OCI-LY1 (cell line): ENCODE measurements around the gene PTCHD1.

ENCODE experiments used
- H2AFZ ChIP-seq: fragments of 200-600 bp; sonication (generic), shearing (Covaris generic); 2 replicates; pipeline ENCODE4 v1.6.0; 2014; ENCODE audit warnings: antibody characterized with exemption, mild to moderate bottlenecking, low read length
- H3F3A ChIP-seq: fragments of 200-600 bp; sonication (generic), shearing (Covaris generic); 2 replicates; pipeline ENCODE4 v1.6.0; 2014; ENCODE audit warnings: mild to moderate bottlenecking, antibody characterized with exemption, low read length, moderate library complexity; ENCODE audit not compliant: insufficient read depth
- H3K27ac ChIP-seq: fragments of 200-600 bp; sonication (generic); 2 replicates; pipeline ENCODE4 v1.5.1; 2014; ENCODE audit warnings: low read length, mixed run types, mild to moderate bottlenecking, low read depth; ENCODE audit not compliant: poor library complexity, severe bottlenecking
- H3K27me3 ChIP-seq: fragments of 200-600 bp; sonication (generic); 2 replicates; pipeline ENCODE4 v1.6.0; 2014; ENCODE audit warnings: antibody characterized with exemption, mild to moderate bottlenecking, low read length, moderate library complexity; ENCODE audit not compliant: insufficient read depth
- H3K36me3 ChIP-seq: fragments of 200-600 bp; sonication (generic); 2 replicates; pipeline ENCODE4 v1.6.1; 2014; ENCODE audit warnings: mild to moderate bottlenecking, antibody characterized with exemption, low read length, moderate library complexity, mixed read lengths; ENCODE audit not compliant: insufficient read depth
- H3K4me1 ChIP-seq: fragments of 200-600 bp; sonication (generic); 2 replicates; pipeline ENCODE4 v1.5.1; 2014; ENCODE audit warnings: mild to moderate bottlenecking, low read length, moderate library complexity; ENCODE audit not compliant: insufficient read depth, severe bottlenecking
- H3K4me2 ChIP-seq: fragments of 200-600 bp; sonication (generic), shearing (Covaris generic); 2 replicates; pipeline ENCODE4 v1.6.1; 2014; ENCODE audit warnings: low read length
- H3K4me3 ChIP-seq: fragments of 200-600 bp; sonication (generic); 2 replicates; pipeline ENCODE4 v1.5.1; 2014; ENCODE audit warnings: low read length, low read depth, mild to moderate bottlenecking, mixed read lengths; ENCODE audit not compliant: poor library complexity, severe bottlenecking
- H3K79me2 ChIP-seq: fragments of 200-600 bp; shearing (Covaris generic); 2 replicates; pipeline ENCODE4 v1.6.1; 2016; ENCODE audit warnings: mixed run types, low read length, mixed read lengths; ENCODE audit not compliant: insufficient read depth
- H3K9ac ChIP-seq: fragments of 200-600 bp; sonication (generic), shearing (Covaris generic); 2 replicates; pipeline ENCODE4 v1.6.1; 2014; ENCODE audit warnings: mild to moderate bottlenecking, low read length, mixed read lengths
- H3K9me2 ChIP-seq: fragments of 200-600 bp; sonication (generic), shearing (Covaris generic); 2 replicates; pipeline ENCODE4 v1.6.1; 2014; ENCODE audit warnings: low read depth, mild to moderate bottlenecking, low read length, mixed read lengths
- H3K9me3 ChIP-seq: fragments of 200-600 bp; shearing (Covaris generic); 2 replicates; pipeline ENCODE4 v1.6.1; 2014; ENCODE audit warnings: low read length, mixed read lengths
- H4K20me1 ChIP-seq: fragments of 200-600 bp; sonication (generic), shearing (Covaris generic); 2 replicates; pipeline ENCODE4 v1.6.0; 2016; ENCODE audit warnings: mild to moderate bottlenecking, low read length; ENCODE audit not compliant: insufficient read depth
- CTCF ChIP-seq: fragments of 200-600 bp; sonication (generic), shearing (Covaris generic); IDR thresholded peaks from 2 replicates; pipeline ENCODE4 v1.5.1; 2017; ENCODE audit warnings: mild to moderate bottlenecking, antibody characterized with exemption, low read length, moderate library complexity, mixed read lengths
- EZH2 ChIP-seq: fragments of 200-600 bp; sonication (generic), shearing (Covaris generic); IDR thresholded peaks from 2 replicates; pipeline ENCODE4 v1.8.0; 2017; ENCODE audit warnings: borderline replicate concordance, mixed run types, mild to moderate bottlenecking, antibody characterized with exemption, low read length, moderate library complexity, mixed read lengths

The PTCHD1 gene

GRCh38 chrX:23403849-23404248, 69.2 kb downstream of the PTCHD1 start:
- no peaks in the 10 kb centered on the region for H3K27me3 ChIP-seq
- H4K20me1 ChIP-seq = no peaks in the 10 kb centered on the region
- no peaks in the 10 kb centered on the region for H3K79me2 ChIP-seq
- H3K4me3 ChIP-seq = no peak overlapping the region
- H3K27ac ChIP-seq = no peak overlapping the region
- no peak overlapping the region for H2AFZ ChIP-seq
- no peak overlapping the region for H3K4me2 ChIP-seq
- TF ChIP-seq CTCF = no peak
- TF ChIP-seq EZH2 = no peak
- no peaks in the 10 kb centered on the region for H3K9me2 ChIP-seq
- H3K9me3 ChIP-seq = no peaks in the 10 kb centered on the region
- no peaks in the 10 kb centered on the region for H3K36me3 ChIP-seq
- no peak overlapping the region for H3K9ac ChIP-seq
- no peaks in the 10 kb centered on the region for H3F3A ChIP-seq
- H3K4me1 ChIP-seq = no peaks in the 10 kb centered on the region

- Histone ChIP-seq H3K4me1 (no peaks in the 10 kb centered on the region), H3K79me2 (no peaks in the 10 kb centered on the region), H3K4me2 (no peak overlapping the region), H3K27ac (no peak overlapping the region), H3K9ac (no peak overlapping the region), H3F3A (no peaks in the 10 kb centered on the region), H3K9me3 (no peaks in the 10 kb centered on the region), H2AFZ (no peak overlapping the region), H4K20me1 (no peaks in the 10 kb centered on the region), H3K36me3 (no peaks in the 10 kb centered on the region), H3K9me2 (no peaks in the 10 kb centered on the region), H3K4me3 (no peak overlapping the region), H3K27me3 (no peaks in the 10 kb centered on the region)
- TF ChIP-seq EZH2 (no peak), CTCF (no peak)
Observed at GRCh38 chrX:23422912-23423311, 88.3 kb downstream of the PTCHD1 start.

- Histone ChIP-seq H2AFZ (no peak overlapping the region), H3K9me2 (no peaks in the 10 kb centered on the region), H3F3A (no peaks in the 10 kb centered on the region), H3K9ac (no peak overlapping the region), H3K79me2 (no peaks in the 10 kb centered on the region), H4K20me1 (no peaks in the 10 kb centered on the region), H3K27ac (no peak overlapping the region), H3K4me1 (no peaks in the 10 kb centered on the region), H3K36me3 (no peaks in the 10 kb centered on the region), H3K27me3 (no peaks in the 10 kb centered on the region), H3K4me2 (no peak overlapping the region), H3K9me3 (no peaks in the 10 kb centered on the region), H3K4me3 (no peak overlapping the region)
- TF ChIP-seq EZH2 (no peak), CTCF (no peak)
Observed at GRCh38 chrX:23434356-23434884, 99.8 kb downstream of the PTCHD1 start.
